ENCODE measurements around the gene RAB5B.

DNA sequence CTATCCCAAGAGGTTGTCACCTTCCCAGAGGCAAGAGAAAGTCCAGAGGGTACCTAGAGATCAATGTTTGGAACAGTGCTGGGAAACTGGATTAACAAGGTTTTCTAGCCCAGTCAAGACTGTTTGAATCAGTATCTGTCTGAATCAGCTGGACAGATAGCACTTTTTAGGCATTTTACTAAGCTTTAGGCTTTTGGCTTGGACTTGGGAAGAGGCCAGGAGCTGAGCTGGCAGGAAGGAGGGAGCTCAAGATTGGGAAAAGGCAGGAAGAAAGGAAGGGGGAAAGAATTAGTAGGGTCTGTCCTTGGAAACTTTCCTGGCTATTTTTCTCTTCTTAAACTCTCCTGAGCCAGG, 55.3 kb downstream of the RAB5B start:
- TF ChIP-seq, protein P1, sequence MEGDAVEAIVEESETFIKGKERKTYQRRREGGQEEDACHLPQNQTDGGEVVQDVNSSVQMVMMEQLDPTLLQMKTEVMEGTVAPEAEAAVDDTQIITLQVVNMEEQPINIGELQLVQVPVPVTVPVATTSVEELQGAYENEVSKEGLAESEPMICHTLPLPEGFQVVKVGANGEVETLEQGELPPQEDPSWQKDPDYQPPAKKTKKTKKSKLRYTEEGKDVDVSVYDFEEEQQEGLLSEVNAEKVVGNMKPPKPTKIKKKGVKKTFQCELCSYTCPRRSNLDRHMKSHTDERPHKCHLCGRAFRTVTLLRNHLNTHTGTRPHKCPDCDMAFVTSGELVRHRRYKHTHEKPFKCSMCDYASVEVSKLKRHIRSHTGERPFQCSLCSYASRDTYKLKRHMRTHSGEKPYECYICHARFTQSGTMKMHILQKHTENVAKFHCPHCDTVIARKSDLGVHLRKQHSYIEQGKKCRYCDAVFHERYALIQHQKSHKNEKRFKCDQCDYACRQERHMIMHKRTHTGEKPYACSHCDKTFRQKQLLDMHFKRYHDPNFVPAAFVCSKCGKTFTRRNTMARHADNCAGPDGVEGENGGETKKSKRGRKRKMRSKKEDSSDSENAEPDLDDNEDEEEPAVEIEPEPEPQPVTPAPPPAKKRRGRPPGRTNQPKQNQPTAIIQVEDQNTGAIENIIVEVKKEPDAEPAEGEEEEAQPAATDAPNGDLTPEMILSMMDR (IDR thresholded peaks at IDR 0.05) = no peak
- TF ChIP-seq EP300 (IDR thresholded peaks at IDR 0.05) = no peak

All from ovary (tissue), 3 donors.